HUES48 (cell line): ENCODE data around the gene NPC1L1.

Experiments
- H3K27ac ChIP-seq: one replicate; pipeline ENCODE4 v1.7.0; 2013; ENCODE audit warnings: low read depth, low read length, inconsistent platforms
- H3K27me3 ChIP-seq: 2 replicates; pipeline ENCODE4 v1.6.1; 2013; ENCODE audit warnings: mild to moderate bottlenecking, low read length; ENCODE audit not compliant: control insufficient read depth, insufficient read depth
- H3K36me3 ChIP-seq: 2 replicates; pipeline ENCODE4 v1.6.1; 2013; ENCODE audit warnings: low read length; ENCODE audit not compliant: control insufficient read depth, insufficient read depth
- H3K4me1 ChIP-seq: 2 replicates; pipeline ENCODE4 v1.6.1; 2013; ENCODE audit warnings: mild to moderate bottlenecking, low read length; ENCODE audit not compliant: control insufficient read depth, insufficient read depth
- H3K4me3 ChIP-seq: 2 replicates; pipeline ENCODE4 v1.5.1; 2013; ENCODE audit warnings: mild to moderate bottlenecking, low read depth, low read length
- H3K9ac ChIP-seq: 2 replicates; pipeline ENCODE4 v1.6.1; 2013; ENCODE audit warnings: mild to moderate bottlenecking, low read depth, low read length, moderate library complexity
- H3K9me3 ChIP-seq: 2 replicates; pipeline ENCODE4 v1.6.1; 2013; ENCODE audit warnings: low read length; ENCODE audit not compliant: control insufficient read depth, insufficient read depth

Gene NPC1L1

DNA sequence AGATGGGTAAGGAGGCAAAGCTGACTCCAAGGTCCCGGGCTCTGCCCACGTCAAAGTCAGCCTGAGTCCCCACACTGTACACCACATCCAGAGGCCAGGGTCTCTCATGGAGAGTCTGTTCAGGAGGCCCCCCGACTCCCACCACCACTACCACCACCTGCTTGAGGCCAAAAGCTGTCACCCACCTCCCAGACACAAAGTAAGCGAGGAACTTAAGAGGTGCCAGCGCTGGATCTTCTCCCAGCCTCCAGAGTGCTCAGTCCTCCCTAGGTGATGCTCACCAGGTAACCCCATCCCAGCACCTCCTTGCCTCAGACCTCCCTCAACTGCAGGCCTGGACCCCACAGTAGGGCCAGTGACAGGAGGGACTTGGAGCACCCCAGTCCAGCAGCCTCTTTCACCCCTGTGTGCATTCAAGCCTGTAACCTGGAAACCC lies 520 bp downstream of the NPC1L1 start:
- Histone ChIP-seq H3K4me1 (no peaks in the 10 kb centered on the region), H3K9ac (no peak overlapping the region), H3K9me3 (no peaks in the 10 kb centered on the region), H3K27ac (no peak overlapping the region), H3K4me3 (no peak overlapping the region), H3K36me3 (no peaks in the 10 kb centered on the region), H3K27me3 (no peaks in the 10 kb centered on the region)

DNA sequence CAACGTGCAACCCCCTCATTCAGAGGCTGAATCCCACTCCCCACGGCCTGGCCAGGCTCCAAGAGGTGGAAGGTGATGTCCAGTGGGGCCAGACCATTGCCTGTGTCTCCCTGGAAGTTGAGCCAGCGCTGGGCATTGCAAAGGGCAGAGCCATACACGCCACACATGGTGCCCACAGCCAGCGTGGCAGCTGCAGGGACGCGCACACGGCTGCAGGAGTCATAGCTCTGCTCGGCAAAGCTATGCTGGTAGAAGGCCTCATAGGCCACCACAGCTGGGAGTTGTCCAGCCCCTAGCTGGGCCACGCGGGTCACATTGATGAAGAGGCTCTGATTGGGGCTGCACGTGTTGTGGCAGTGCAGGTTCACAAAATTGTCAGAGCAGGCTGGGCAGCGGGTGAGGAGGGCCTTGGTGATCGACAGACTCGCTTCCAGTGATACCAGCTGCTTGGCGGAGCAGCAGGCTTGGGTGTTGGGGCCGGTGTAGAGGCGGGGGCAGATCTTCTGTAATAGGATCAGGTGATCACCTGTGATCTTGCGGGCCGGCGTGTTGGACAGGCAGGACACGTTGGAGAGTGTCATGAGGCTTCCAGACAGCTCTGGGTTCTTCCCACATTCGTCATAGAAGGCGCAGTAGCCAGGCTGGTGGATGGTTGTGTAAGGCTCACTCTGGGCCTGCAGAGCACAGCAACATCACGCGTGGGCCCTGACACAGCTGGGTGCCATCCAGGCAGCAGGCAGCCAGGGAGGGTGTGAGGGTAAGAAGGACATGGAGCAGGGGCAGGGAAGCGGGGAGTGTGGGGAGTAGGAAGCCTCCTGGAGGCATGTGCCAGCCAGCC lies 1.2 kb downstream of the NPC1L1 start:
- Histone ChIP-seq H3K36me3 (no peaks in the 10 kb centered on the region), H3K27ac (no peak overlapping the region), H3K9ac (no peak overlapping the region), H3K4me3 (no peak overlapping the region), H3K9me3 (no peaks in the 10 kb centered on the region), H3K27me3 (no peaks in the 10 kb centered on the region), H3K4me1 (no peaks in the 10 kb centered on the region)

DNA sequence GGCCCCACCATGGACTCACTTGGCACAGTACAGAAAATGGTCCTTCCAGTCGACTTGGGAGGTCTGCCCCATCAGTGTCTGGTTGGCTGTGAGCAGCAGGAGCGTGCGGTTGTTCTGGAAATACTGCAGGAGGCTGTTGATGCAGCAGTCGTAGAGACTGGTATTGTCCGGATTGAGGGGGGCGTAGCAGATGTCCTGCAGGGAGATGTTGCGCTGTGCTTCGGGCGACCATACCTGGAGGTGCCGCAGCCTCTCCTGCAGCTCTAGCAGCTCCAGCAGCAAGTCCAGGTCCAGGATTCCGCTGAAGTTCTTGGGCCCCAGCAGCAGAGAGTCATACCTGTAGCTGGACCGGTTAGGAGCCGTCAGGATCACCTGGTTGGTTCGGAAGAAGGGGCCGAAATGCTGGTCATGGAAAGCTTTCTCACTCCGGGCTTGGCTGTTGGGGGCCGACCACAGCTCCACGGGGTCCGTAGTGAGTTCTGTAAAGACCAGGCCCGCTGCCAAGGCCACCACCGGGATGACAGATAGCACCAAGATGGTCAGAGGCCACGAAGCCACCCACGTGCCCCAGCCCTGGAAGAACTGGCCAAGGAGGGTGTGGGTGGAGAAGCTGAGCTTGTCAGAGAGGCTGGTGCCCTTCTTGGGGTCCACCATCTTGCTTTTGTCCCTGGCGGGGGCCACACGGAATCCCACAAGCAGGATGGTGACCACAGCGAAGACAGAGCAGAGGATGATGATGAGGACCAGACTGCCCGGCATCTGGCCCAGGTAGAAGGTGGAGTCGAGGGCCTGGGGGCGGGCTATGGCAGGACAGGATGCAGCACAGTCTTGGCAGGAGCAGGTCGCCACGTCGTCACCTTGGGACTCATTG lies 2.1 kb downstream of the NPC1L1 start:
- Histone ChIP-seq H3K9ac (no peak overlapping the region), H3K4me3 (no peak overlapping the region), H3K27me3 (no peaks in the 10 kb centered on the region), H3K27ac (no peak overlapping the region), H3K9me3 (no peaks in the 10 kb centered on the region), H3K4me1 (no peaks in the 10 kb centered on the region), H3K36me3 (no peaks in the 10 kb centered on the region)

DNA sequence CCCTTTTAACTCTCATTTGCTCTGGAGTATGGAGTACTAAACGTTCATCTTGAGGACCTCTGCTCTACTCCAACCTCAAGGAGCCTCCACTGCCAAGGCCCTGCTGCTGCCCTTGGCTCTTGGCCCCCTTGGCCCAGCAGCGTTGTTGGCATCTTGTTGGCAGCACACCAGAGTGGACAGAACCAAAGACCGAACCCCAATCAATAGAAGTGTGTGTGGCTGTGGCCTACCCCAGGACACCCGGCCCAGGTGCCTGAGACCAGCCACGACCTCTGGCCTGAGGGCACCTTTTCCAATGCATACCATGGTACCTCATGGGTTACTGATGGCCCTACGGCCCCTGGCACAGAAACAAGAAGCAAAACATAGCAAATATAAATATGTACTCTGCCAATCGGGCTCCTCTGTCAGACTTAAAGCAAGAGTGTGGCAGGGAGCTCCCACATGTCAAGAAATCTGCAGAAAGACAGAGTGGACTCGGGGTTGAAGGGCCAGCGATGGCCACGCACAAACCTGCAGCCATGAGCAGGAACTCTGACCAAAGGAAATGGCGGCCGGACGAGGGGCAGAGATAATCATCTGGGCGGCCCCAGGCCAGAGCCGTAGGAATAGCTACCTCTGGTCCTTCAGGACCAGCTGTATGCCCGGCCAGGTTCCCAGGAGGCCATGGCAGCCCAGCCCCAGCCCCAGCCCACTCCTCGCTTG lies 2.9 kb downstream of the NPC1L1 start:
- H3K4me1 ChIP-seq, result no peaks in the 10 kb centered on the region
- no peaks in the 10 kb centered on the region for H3K9me3 ChIP-seq
- no peaks in the 10 kb centered on the region for H3K27me3 ChIP-seq
- no peak overlapping the region for H3K4me3 ChIP-seq
- H3K9ac ChIP-seq, result no peak overlapping the region
- H3K36me3 ChIP-seq, result no peaks in the 10 kb centered on the region
- no peak overlapping the region for H3K27ac ChIP-seq

DNA sequence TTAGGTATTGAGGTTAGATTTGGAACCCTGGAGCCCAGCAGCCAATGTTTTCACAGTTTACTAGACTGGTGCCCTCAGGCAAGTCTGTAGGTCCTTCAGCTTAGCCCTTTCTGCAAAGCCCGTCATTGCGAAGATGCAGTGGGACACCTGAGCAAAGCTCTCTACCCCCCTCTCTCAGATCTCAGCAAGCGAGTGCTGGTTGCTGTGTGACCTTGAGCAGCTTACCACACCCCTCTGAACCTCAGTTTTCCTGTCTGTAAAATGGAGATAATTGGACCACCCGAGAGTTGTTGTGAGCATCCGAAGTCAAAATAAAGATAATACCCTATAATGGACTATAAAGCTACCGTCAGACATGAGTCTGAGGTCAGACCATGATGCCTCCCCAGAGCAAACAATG lies 3.7 kb downstream of the NPC1L1 start:
- H3K27me3 ChIP-seq, result no peaks in the 10 kb centered on the region
- no peaks in the 10 kb centered on the region for H3K36me3 ChIP-seq
- H3K4me1 ChIP-seq, result no peaks in the 10 kb centered on the region
- H3K9me3 ChIP-seq, result no peaks in the 10 kb centered on the region
- no peak overlapping the region for H3K4me3 ChIP-seq
- H3K27ac ChIP-seq, result no peak overlapping the region
- no peak overlapping the region for H3K9ac ChIP-seq

DNA sequence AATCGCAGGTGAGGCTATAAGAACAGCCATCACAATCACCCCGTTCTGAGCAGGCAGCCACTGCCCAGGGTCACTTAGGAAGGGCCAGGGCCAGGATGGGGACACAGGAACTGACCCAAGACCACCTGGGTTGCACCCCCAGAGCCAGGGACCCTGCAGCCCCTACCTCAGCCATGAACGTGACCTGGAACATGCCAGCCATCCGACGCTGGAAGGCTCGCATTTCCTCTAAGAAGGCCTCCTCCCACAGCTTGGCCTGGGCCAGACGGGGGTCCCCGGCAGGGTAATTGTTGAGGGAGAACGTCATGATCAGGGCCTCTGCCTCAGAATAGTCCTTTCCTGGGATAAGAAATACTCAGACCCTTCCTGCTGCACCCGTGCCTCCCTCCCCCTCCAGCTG lies 5.0 kb downstream of the NPC1L1 start:
- Histone ChIP-seq H3K4me1 (no peaks in the 10 kb centered on the region), H3K36me3 (no peaks in the 10 kb centered on the region), H3K27me3 (no peaks in the 10 kb centered on the region), H3K9ac (no peak overlapping the region), H3K9me3 (no peaks in the 10 kb centered on the region), H3K27ac (no peak overlapping the region), H3K4me3 (no peak overlapping the region)

DNA sequence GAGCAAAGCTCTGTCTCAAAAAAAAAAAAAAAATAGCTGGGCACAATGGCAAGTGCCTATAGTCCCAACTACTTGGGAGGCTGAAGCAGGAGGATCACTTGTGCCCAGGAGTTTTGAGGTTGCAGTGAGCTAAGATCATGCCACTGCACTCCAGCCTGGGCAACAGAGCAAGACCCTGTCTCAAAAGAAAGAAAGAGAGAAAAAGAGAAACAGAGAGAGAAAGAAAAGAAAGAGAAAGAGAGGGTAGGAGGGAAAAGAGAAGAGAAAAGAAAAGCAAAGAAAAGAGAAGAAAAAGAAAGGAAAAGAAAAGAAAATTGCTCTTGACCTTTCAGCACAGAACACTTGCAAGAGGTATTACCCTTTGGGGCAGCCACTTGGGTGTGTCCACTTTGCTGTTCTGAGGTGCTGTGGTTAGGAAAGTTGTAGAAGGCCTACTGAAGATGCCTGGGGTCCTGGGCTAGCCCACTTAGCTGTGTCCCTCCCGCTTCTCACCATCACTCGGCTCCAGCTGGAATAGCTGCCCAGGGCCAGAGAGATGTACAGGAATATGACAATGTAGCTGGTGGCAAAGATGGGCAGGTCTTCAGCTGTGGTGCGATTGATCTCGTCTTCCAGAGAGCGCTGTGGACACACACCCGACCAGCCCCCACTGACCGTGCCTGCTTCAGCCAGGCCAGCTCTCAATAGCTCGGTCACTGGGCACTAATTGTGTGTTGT lies 5.6 kb downstream of the NPC1L1 start:
- Histone ChIP-seq H3K4me3 (no peak overlapping the region), H3K27ac (no peak overlapping the region), H3K27me3 (no peaks in the 10 kb centered on the region), H3K9ac (no peak overlapping the region), H3K36me3 (no peaks in the 10 kb centered on the region), H3K4me1 (no peaks in the 10 kb centered on the region), H3K9me3 (no peaks in the 10 kb centered on the region)

DNA sequence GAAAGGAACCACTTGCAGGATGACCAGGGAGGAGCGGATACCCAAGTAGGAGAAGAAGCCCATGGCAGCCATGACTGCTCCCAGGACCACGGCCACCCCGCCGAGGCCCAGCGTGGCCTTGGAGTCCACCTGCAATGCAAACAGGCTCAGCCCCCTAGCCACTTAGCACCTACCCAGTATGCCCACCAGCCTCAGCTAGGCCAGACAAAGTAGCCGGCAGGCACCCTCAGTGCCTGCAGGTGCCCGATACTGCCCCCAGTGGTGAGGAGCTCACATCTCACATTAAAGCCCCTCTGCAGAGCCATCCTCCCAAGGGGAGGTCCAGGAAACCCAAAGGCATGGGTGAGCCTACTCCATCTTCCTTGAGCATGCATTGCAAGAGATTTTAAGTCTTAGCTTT lies 6.6 kb downstream of the NPC1L1 start:
- no peak overlapping the region for H3K9ac ChIP-seq
- no peak overlapping the region for H3K27ac ChIP-seq
- no peaks in the 10 kb centered on the region for H3K9me3 ChIP-seq
- no peaks in the 10 kb centered on the region for H3K27me3 ChIP-seq
- H3K4me3 ChIP-seq, result no peak overlapping the region
- no peaks in the 10 kb centered on the region for H3K4me1 ChIP-seq
- H3K36me3 ChIP-seq, result no peaks in the 10 kb centered on the region

DNA sequence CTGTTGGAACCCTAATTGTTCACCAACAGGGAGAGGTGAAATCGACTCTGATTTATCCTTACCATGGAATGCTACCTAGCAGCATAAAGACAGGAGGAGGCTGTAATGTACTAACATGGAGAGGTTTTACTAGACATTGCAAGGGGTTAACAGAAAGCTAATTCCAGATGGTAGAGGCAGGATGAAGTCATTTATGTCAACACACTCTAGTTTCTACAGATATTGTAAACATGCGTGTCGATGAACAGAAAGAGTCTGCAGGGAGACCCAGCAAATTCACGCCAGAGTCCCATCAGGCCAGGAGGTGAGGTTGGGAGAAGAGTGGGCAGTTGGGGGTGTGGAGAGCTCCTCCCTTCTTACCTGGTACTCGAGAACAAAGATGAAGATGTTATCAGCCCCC lies 7.0 kb downstream of the NPC1L1 start:
- H3K9me3 ChIP-seq, result no peaks in the 10 kb centered on the region
- H3K36me3 ChIP-seq, result no peaks in the 10 kb centered on the region
- no peaks in the 10 kb centered on the region for H3K4me1 ChIP-seq
- H3K27me3 ChIP-seq, result no peaks in the 10 kb centered on the region
- no peak overlapping the region for H3K27ac ChIP-seq
- no peak overlapping the region for H3K4me3 ChIP-seq
- no peak overlapping the region for H3K9ac ChIP-seq

DNA sequence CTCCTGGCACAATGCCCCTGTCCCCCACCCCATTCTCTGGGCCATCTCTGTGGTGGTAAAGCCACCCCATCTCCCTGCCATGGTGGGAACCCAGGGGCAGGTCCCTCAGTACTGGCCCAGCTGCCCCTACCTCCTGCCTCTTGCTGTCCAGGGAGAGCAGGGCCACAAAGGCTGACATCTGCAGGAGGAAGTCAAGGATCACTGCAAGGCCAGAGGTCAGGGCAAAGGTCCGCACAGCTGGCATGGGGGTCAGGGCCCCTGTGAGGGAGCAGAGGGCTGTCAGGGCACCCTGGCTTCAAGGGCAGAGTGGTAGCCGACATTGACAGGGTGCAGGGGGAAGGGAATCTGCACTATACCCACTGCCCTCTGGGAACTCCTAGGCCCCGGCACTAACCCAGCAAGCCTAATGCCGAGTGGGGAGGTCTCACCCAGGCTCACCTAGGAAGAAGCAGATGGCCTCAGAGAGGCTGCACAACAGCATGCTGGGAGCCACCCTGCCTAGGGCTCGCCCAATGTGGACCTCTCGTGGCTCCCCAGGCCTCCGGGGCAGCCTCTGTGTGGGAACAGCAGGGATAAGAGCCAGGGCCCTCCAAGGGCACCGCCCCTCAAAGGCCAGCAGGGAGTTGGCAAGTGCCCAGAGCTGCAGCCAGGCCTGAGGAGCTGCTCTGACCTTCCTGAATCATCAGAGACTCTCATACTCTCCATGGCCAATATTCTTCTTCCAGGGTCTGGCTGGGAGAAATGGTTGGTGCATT lies 7.7 kb downstream of the NPC1L1 start:
- H3K27me3 ChIP-seq, result no peaks in the 10 kb centered on the region
- no peak overlapping the region for H3K9ac ChIP-seq
- no peak overlapping the region for H3K4me3 ChIP-seq
- no peak overlapping the region for H3K27ac ChIP-seq
- no peaks in the 10 kb centered on the region for H3K36me3 ChIP-seq
- H3K9me3 ChIP-seq, result no peaks in the 10 kb centered on the region
- H3K4me1 ChIP-seq, result no peaks in the 10 kb centered on the region
